Vagina (tissue), 2 donors: ENCODE results near the gene NMRAL1.

Experiments used
- POLR2A ChIP-seq, 2 donors: fragments of 450-650 bp; IDR thresholded peaks; one replicate each; pipeline ENCODE4 v1.6.1; 2017; ENCODE audit warnings: antibody characterized with exemption in 2 of 2, mild to moderate bottlenecking in 2 of 2, moderate library complexity in 2 of 2
- POLR2AphosphoS5 ChIP-seq, 2 donors: sonication (generic); formaldehyde crosslinking; IDR thresholded peaks; one replicate each; pipeline ENCODE4 v1.9.0; 2017; ENCODE audit warnings: antibody characterized with exemption in 2 of 2, mild to moderate bottlenecking in 2 of 2, low read depth in 1 of 2; ENCODE audit not compliant: insufficient read depth in 1 of 2
- TF ChIP-seq, protein P1 (sequence below), 3 experiments: fragments of 450-650 bp in 2 of 3; fragments of 200-600 bp in 1 of 3; sonication (generic) in 1 of 3; IDR thresholded peaks; one replicate each; pipeline ENCODE4 v1.5.1; 2017 to 2019; ENCODE audit warnings: antibody characterized with exemption in 3 of 3, mild to moderate bottlenecking in 2 of 3, moderate library complexity in 2 of 3

DNA sequence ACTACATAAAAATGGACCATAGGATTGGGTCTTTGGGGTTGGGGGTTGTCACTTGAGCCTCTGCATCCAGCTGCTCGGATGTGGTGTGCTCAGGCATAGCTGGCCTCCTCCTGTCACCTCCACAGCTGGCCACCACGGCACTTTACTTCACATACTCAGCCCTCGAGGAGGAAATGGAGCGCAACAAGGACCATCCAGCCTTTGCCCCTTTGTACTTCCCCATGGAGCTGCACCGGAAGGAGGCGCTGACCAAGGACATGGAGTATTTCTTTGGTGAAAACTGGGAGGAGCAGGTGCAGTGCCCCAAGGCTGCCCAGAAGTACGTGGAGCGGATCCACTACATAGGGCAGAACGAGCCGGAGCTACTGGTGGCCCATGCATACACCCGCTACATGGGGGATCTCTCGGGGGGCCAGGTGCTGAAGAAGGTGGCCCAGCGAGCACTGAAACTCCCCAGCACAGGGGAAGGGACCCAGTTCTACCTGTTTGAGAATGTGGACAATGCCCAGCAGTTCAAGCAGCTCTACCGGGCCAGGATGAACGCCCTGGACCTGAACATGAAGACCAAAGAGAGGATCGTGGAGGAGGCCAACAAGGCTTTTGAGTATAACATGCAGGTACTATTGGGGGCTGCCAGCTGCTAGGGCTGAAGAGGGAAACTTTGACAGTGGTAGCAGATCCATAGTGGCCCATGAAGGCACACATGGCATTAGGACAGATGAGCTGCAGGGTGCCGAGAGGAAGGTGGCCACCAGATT is 33.3 kb upstream of the NMRAL1 start:
- TF ChIP-seq, protein P1, sequence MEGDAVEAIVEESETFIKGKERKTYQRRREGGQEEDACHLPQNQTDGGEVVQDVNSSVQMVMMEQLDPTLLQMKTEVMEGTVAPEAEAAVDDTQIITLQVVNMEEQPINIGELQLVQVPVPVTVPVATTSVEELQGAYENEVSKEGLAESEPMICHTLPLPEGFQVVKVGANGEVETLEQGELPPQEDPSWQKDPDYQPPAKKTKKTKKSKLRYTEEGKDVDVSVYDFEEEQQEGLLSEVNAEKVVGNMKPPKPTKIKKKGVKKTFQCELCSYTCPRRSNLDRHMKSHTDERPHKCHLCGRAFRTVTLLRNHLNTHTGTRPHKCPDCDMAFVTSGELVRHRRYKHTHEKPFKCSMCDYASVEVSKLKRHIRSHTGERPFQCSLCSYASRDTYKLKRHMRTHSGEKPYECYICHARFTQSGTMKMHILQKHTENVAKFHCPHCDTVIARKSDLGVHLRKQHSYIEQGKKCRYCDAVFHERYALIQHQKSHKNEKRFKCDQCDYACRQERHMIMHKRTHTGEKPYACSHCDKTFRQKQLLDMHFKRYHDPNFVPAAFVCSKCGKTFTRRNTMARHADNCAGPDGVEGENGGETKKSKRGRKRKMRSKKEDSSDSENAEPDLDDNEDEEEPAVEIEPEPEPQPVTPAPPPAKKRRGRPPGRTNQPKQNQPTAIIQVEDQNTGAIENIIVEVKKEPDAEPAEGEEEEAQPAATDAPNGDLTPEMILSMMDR (IDR thresholded peaks at IDR 0.05), result no peak
- TF ChIP-seq POLR2A (IDR thresholded peaks at IDR 0.05) (no peak), POLR2AphosphoS5 (IDR thresholded peaks at IDR 0.05; ENCODE audit: insufficient read depth in 1 of 2, low read depth in 1 of 2) (no peak)
